HG02610 (cell line): ENCODE measurements around the gene OGFOD3.

Experiments used
- ATAC-seq: cut with Tn5 transposase; IDR thresholded peaks from one replicate; pipeline ENCODE4 v1.9.1; 2021; ENCODE audit warnings: mild to moderate bottlenecking, moderate library complexity; ENCODE audit not compliant: unreplicated experiment

OGFOD3 gene

DNA sequence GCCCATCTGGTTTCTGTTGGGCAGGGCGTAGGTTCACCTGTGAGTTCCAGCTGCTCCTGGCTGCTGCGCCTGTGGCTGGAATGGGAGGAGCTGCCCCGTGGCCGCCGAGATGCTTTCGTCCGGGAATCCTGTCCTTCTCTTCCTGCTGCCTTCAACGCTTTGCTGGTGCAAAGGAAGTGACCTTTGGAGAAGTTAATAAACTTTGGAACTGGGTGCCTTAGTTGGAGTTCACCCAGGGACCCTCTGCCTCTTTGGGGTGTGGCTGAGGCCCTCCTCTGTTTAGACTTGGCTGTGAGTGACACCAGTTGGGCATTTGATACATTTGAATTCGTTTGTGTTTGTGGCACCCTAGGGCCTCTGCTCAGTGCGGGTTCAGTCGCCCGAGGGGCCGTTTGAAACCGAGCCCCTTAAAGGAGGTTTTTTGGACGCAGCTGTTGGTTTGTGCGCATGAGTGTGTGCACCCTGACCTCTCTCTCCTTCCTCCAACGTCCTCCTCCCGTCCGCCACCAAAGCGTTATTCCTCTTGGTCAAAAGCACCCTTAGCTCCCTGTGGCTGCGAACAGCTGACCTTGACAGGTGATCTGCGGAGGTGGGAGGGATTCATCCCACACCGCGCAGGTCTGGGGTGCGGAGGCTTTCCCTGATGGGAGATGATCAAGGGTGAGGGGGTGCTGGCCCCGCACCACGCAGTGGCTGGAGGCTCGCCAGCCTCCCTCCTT, 75.9 kb downstream of the OGFOD3 start:
- no peak for ATAC-seq

DNA sequence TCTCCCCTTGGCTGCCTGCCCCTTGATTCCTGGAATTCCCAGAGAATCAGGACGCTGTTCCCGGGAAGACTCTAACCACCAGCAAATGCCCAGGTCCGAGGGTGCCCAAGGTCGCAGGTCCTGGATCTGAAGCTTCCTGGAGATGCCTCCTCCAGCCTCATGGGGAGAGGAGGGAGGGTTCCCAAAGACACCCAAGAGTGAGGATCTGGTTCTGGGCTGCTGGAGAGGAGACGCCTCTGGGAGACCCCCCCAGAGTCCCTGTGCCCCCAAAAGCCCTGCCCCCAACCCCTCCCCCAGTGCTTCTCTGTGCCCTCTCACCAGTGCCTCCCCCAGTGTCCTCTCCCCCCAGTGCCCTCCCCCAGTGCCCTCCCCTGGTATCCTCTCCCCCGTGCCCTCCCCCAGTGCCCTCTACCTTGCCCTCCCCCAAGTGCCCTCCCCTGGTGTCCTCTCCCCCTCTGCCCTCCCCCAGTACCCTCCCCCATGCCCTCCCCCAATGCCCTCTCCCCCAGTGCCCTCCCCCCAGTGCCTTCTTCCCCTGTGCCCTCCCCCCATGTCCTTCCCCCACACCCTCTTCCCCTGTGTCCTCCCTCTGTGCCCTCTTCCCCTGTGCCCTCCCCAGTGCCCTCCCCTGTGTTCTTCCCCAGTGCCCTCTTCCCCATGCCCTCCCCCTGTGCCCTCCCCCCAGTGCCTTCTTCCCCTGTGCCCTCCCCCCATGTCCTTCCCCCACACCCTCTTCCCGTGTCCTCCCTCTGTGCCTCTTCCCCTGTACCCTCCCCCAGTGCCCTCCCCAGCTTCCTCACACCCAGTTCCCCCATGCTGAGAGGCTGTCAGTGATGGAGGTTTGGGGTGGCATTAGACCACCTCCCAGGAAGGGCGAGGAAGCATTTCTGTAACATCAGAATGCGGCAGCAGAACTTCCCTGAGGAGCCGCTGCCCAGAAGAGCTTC, 78.5 kb downstream of the OGFOD3 start:
- no peak for ATAC-seq
